ENCODE results near the gene KLF18.

- TF ChIP-seq CTCF (conservative IDR thresholded peaks at IDR 0.05; ENCODE audit: low read depth, low read length), result no peak
- no peak for TF ChIP-seq EZH2 (IDR thresholded peaks at IDR 0.05; ENCODE audit: borderline replicate concordance, low read depth, low read length, poor library complexity, severe bottlenecking)
These were observed 47.4 kb downstream of the KLF18 start for GRCh38 chr1:44094047-44094446.

Measured in A673 (cell line).